RWPE2 (cell line): ENCODE measurements around the gene ARHGAP10.

ENCODE experiments used
- ATAC-seq: fragments of 200-7000 bp; cut with Tn5 transposase; 3 replicates; pipeline ENCODE4 v1.9.1; 2021; ENCODE audit warnings: low read depth
- DNase-seq: peaks from one replicate; pipeline ENCODE4 v3.0.0-alpha.2; 2020; ENCODE audit warnings: low spot score
- H3K27ac ChIP-seq: fragments of 450-650 bp; 2 replicates; pipeline ENCODE4 v1.5.1; 2017; ENCODE audit warnings: mild to moderate bottlenecking; ENCODE audit not compliant: poor library complexity, severe bottlenecking
- H3K27me3 ChIP-seq: fragments of 250-450 bp; sonication (Bioruptor Pico); 2 replicates; pipeline ENCODE4 v1.5.1; 2021; ENCODE audit warnings: mild to moderate bottlenecking, moderate library complexity; ENCODE audit not compliant: insufficient read depth, poor library complexity, severe bottlenecking
- H3K36me3 ChIP-seq: fragments of 250-450 bp; sonication (Bioruptor Pico); 2 replicates; pipeline ENCODE4 v1.5.1; 2020; ENCODE audit warnings: low read depth, mild to moderate bottlenecking, moderate library complexity
- H3K4me1 ChIP-seq: fragments of 250-450 bp; sonication (Bioruptor Pico); 2 replicates; pipeline ENCODE4 v1.5.1; 2021; ENCODE audit warnings: mild to moderate bottlenecking, moderate library complexity; ENCODE audit not compliant: insufficient read depth, poor library complexity, severe bottlenecking
- H3K4me3 ChIP-seq: fragments of 250-450 bp; sonication (Bioruptor Pico); 2 replicates; pipeline ENCODE4 v1.5.1; 2021; ENCODE audit warnings: mild to moderate bottlenecking, moderate library complexity; ENCODE audit not compliant: severe bottlenecking
- H3K9me3 ChIP-seq: fragments of 250-450 bp; sonication (Bioruptor Pico); 2 replicates; pipeline ENCODE4 v1.5.1; 2021; ENCODE audit warnings: mild to moderate bottlenecking, moderate library complexity; ENCODE audit not compliant: severe bottlenecking
- TF ChIP-seq, protein P1 (sequence below): fragments of 450-650 bp; IDR thresholded peaks from one replicate; pipeline ENCODE4 v1.5.1; 2017; ENCODE audit warnings: mild to moderate bottlenecking, moderate library complexity; ENCODE audit not compliant: poor library complexity, severe bottlenecking

ARHGAP10 gene

DNA sequence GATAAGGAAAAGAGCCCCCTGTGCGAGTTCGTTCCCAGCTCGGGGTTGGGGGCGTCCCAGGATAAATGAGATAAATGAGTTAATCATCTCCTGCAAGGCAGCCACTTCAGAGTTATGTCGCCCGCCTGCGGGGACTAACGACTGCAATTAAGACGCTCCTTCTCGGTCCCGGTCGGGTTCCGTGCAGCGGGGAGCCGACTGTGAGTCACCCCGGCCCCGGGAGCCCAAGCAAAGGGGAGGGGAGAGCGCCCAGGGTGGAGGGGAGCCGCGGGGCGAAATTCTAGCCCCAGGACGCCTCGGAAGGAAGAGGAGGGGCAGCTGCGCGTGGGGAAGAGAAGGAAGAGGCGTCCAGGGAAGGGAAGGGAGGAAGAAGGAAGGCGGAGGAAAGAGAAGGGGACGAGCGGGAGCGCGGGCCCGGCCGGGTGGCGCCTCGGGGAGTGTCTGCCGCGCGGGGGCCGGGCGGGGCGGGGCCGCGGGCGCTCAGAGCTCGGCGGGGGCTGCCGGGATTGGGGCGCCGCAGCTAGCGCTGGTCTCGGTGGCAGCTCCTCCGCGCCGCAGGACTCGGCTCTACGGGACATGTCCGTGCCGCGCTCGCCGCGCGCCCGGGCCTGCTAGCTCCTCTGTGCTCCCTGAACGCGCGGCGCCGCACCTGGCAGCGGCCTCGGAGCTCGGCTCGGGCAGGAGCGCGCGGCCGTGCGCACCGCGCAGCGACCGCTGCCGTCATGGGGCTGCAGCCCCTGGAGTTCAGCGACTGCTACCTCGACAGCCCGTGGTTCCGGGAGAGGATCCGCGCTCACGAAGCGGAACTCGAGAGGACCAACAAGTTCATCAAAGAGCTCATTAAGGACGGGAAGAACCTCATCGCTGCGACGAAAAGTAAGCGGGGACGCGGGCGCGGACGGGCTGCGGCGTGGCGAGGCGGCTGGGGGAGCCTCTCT lies at the start of gene ARHGAP10:
ARHGAP10 (plus strand) TSS at position 509 of the 938 bp plus-strand sequence; CDS start at position 723, 214 bp downstream.
- peak within 1 kb of the TSS; percentile 53 for H3K4me3 ChIP-seq
- H3K27me3 ChIP-seq: no peaks in the 10 kb centered on the region
- peak; percentile 51 for ATAC-seq
- peak within 1 kb of the TSS; percentile 83 for H3K27ac ChIP-seq
- H3K4me1 ChIP-seq: peaks cover 46% of the 10 kb centered on the region
- TF ChIP-seq, protein P1, sequence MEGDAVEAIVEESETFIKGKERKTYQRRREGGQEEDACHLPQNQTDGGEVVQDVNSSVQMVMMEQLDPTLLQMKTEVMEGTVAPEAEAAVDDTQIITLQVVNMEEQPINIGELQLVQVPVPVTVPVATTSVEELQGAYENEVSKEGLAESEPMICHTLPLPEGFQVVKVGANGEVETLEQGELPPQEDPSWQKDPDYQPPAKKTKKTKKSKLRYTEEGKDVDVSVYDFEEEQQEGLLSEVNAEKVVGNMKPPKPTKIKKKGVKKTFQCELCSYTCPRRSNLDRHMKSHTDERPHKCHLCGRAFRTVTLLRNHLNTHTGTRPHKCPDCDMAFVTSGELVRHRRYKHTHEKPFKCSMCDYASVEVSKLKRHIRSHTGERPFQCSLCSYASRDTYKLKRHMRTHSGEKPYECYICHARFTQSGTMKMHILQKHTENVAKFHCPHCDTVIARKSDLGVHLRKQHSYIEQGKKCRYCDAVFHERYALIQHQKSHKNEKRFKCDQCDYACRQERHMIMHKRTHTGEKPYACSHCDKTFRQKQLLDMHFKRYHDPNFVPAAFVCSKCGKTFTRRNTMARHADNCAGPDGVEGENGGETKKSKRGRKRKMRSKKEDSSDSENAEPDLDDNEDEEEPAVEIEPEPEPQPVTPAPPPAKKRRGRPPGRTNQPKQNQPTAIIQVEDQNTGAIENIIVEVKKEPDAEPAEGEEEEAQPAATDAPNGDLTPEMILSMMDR: no peak
- no peaks in the 10 kb centered on the region for H3K9me3 ChIP-seq
- H3K36me3 ChIP-seq: no peaks in the 10 kb centered on the region
- DNase-seq: peak; percentile 77

- H3K27me3 ChIP-seq: no peaks in the 10 kb centered on the region
- H3K36me3 ChIP-seq: no peaks in the 10 kb centered on the region
- TF ChIP-seq, protein P1: no peak
- DNase-seq (no peak), ATAC-seq (no peak)
- peak overlapping the region; percentile 37 for H3K27ac ChIP-seq
- no peaks in the 10 kb centered on the region for H3K9me3 ChIP-seq
- H3K4me1 ChIP-seq: peaks cover 5% of the 10 kb centered on the region
- peak overlapping the region; percentile 49 for H3K4me3 ChIP-seq
These were observed 49.1 kb upstream of the ARHGAP10 start for GRCh38 chr4:147682755-147683154.

DNA sequence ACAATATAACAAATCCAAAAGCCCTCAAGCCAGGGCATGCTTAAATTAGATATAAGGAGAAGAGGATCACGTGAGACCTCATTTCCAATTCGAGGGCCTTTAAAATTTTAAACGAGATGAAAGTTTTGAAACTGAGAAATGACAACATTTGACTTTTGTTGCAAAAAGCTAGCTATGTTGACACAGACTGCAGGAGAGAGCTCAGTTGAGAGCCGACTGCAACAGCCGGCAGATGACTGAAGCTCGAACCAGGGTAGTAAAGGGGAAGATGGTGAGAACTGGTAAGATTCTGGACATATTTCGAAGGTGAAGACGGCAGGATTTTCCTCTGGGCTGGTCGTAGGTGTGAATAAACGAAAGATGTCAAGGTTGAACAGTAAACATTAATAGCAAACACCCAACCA lies 48.7 kb upstream of the ARHGAP10 start:
- peak; percentile 32; the same call in 1 of the 3 replicates for ATAC-seq
- TF ChIP-seq, protein P1: no peak
- no peaks in the 10 kb centered on the region for H3K9me3 ChIP-seq

DNA sequence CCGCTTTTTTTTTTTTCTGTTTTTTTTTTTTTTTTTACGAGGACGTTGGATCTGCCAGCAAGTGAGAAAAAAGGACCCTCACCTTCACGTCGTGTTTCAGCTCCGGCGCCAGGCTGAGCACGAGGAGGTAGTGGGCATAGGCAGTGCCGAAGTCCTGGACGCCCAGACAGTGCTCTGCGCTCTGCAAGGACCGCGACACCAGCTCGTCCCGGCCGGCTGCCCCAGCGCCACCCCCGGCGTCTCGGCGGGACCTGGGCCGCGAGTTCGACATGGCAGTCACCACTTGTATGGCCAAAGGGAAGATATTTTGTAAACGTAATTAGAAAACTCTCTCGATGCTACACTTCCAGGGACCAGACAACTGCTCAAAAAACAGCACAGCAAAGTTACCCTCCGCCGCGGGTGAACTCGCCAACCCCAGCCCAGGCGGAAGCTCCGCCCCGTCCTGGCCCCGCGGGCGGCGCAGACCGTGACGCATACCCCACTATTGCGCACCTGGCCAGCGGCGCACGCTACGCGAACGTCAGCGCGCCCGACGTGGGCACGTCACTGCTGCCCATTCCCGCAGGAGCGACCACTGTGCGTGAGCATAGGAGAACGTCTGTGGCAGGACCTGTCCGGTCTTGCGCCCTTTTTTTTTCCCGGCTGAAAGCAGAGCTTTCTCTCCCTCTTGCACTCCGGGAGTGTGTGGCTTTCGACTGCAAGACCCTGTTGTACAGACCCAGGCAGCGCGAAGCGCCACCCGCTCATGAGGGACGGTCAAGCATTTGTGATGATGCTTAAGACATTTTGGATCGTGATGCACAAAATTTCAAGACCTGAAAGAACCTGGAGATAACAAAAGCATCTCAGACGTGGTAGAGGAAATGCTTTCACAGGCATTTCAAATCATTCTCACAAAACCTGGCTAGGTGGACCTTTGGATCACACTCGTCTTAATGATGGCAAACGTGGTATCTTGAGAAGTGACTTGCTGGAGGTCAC lies 47.9 kb upstream of the ARHGAP10 start, which contains the start of gene PRMT9:
PRMT9 (minus strand) TSS at position 447 of the 984 bp plus-strand sequence; CDS start at position 271, 176 bp downstream.
- ATAC-seq: peak; percentile 98

More for the DNA sequence above, 48.7 kb upstream of the ARHGAP10 start:
- Histone ChIP-seq H3K4me3 (peak overlapping the region; percentile 49), H3K27me3 (no peaks in the 10 kb centered on the region), H3K4me1 (peaks cover 5% of the 10 kb centered on the region), H3K36me3 (no peaks in the 10 kb centered on the region), H3K27ac (peak overlapping the region; percentile 37)
- no peak for DNase-seq

More for the DNA sequence above, 47.9 kb upstream of the ARHGAP10 start, which contains the start of gene PRMT9:
- Histone ChIP-seq H3K27ac (peak within 1 kb of the TSS; percentile 37), H3K9me3 (no peaks in the 10 kb centered on the region), H3K4me3 (peak within 1 kb of the TSS; percentile 49), H3K27me3 (no peaks in the 10 kb centered on the region), H3K4me1 (peaks cover 5% of the 10 kb centered on the region), H3K36me3 (no peaks in the 10 kb centered on the region)
- DNase-seq: peak; percentile 87
- TF ChIP-seq, protein P1: no peak
